ENCODE data around the gene NECAB2. TPM values are rescaled to one million over a fixed set of nuclear protein-coding genes. Genes with fewer than 3 reads are reported as not detected.

The NECAB2 gene
- total RNA-seq, 1 donor from 2014 or later: 4.6 TPM

DNA sequence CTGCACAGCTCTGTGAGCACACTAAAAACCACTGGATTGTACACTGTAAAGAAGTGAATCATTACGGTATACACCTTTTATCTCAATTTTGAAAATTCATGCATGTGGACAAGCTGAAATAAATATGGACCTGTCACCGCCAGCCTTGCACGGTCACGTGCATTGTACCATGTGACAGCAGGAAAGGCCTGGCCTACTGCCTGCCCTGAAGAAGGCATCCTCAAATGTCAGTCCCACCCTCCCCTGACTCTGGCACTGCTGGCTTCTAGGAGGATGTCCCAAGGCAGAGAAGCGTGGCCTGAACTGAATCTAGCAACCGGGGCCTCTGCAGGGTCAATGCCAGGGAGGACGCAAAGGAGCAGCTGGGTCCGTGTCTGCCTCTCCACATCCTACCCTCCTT is 39.9 kb downstream of the NECAB2 start:
- peaks cover 19% of the 10 kb centered on the region for H3K27me3 Mint-ChIP-seq
- no peaks in the 10 kb centered on the region for H3K36me3 Mint-ChIP-seq (ENCODE audit: insufficient read depth)
- no peak for DNase-seq (ENCODE audit: low spot score, unreplicated experiment)
- H3K9me3 Mint-ChIP-seq (ENCODE audit: low read depth): no peaks in the 10 kb centered on the region
- no peak overlapping the region for H3K4me3 Mint-ChIP-seq (ENCODE audit: low read depth)
- no peak overlapping the region for H3K27ac Mint-ChIP-seq
- no peaks in the 10 kb centered on the region for H3K4me1 Mint-ChIP-seq (ENCODE audit: low read depth)
- TF ChIP-seq, protein P1, sequence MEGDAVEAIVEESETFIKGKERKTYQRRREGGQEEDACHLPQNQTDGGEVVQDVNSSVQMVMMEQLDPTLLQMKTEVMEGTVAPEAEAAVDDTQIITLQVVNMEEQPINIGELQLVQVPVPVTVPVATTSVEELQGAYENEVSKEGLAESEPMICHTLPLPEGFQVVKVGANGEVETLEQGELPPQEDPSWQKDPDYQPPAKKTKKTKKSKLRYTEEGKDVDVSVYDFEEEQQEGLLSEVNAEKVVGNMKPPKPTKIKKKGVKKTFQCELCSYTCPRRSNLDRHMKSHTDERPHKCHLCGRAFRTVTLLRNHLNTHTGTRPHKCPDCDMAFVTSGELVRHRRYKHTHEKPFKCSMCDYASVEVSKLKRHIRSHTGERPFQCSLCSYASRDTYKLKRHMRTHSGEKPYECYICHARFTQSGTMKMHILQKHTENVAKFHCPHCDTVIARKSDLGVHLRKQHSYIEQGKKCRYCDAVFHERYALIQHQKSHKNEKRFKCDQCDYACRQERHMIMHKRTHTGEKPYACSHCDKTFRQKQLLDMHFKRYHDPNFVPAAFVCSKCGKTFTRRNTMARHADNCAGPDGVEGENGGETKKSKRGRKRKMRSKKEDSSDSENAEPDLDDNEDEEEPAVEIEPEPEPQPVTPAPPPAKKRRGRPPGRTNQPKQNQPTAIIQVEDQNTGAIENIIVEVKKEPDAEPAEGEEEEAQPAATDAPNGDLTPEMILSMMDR (IDR thresholded peaks at IDR 0.05; ENCODE audit: unreplicated experiment): no peak

DNA sequence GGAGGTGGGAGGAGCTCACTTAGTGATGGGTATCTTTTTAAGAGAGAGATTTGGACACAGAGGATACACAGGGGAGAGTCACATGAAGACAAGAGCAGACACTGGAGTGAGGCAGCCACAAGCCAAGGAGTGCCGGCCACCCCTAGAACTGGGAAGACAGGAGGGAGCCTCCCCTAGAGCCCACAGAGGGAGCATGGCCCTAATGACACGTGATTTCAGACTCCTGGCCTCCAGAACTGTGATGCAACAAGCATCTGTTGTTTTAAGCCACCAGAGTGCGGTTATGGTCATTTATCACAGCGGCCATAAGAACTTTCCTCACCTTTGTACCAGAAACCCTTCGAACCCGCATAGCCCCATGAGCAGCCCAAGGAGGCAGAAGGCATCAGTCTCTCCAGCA is 41.2 kb downstream of the NECAB2 start:
- no peak for DNase-seq (ENCODE audit: low spot score, unreplicated experiment)

DNA sequence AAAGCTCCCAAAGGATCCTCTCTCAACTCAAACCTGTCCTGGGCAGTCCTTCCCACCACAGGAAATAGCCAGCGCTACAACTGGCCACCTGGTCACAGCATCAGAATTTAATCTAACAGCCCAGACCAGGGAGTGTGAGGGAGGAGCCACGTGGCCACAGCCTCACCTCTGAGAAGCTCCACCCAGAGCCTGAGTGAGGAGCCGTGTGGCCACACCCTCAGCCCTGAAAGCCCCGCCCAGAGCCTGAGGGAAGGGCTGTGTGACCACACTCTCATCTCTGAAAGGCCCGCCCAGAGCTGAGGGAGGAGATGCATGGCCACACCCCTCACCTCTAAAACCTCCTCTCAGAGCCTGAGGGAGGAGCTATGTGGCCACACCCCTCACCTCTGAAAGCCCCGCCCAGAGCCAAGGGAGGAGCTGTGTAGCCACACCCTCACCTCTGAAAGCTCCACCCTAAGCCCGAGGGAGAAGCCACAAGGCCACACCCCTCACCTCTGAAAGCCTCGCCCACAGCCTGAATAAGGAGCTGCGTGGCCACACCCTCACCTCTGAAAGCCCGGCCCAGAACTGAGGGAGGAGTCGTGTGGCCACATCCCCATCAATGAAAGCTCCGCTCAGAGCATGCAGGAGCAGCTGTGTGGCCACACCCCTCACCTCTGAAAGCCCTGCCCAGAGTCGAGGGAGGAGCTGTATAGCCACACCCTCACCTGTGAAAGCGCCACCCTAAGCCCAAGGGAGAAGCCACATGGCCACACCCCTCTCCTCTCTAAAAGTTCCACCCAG is 45.9 kb downstream of the NECAB2 start:
- Mint-ChIP-seq H3K4me3 (ENCODE audit: low read depth) (no peak overlapping the region), H3K27me3 (peaks cover 3% of the 10 kb centered on the region), H3K9me3 (ENCODE audit: low read depth) (peaks cover 5% of the 10 kb centered on the region), H3K27ac (no peak overlapping the region), H3K4me1 (ENCODE audit: low read depth) (no peaks in the 10 kb centered on the region), H3K36me3 (ENCODE audit: insufficient read depth) (no peaks in the 10 kb centered on the region)
- TF ChIP-seq, protein P1 (IDR thresholded peaks at IDR 0.05; ENCODE audit: unreplicated experiment): no peak
- DNase-seq (ENCODE audit: low spot score, unreplicated experiment): peak; percentile 48

More for the DNA sequence above, 41.2 kb downstream of the NECAB2 start:
- no peaks in the 10 kb centered on the region for H3K4me1 Mint-ChIP-seq (ENCODE audit: low read depth)
- H3K4me3 Mint-ChIP-seq (ENCODE audit: low read depth): no peak overlapping the region
- H3K27me3 Mint-ChIP-seq: peaks cover 19% of the 10 kb centered on the region
- TF ChIP-seq, protein P1 (IDR thresholded peaks at IDR 0.05; ENCODE audit: unreplicated experiment): no peak
- H3K36me3 Mint-ChIP-seq (ENCODE audit: insufficient read depth): no peaks in the 10 kb centered on the region
- no peak overlapping the region for H3K27ac Mint-ChIP-seq
- no peaks in the 10 kb centered on the region for H3K9me3 Mint-ChIP-seq (ENCODE audit: low read depth)

DNA sequence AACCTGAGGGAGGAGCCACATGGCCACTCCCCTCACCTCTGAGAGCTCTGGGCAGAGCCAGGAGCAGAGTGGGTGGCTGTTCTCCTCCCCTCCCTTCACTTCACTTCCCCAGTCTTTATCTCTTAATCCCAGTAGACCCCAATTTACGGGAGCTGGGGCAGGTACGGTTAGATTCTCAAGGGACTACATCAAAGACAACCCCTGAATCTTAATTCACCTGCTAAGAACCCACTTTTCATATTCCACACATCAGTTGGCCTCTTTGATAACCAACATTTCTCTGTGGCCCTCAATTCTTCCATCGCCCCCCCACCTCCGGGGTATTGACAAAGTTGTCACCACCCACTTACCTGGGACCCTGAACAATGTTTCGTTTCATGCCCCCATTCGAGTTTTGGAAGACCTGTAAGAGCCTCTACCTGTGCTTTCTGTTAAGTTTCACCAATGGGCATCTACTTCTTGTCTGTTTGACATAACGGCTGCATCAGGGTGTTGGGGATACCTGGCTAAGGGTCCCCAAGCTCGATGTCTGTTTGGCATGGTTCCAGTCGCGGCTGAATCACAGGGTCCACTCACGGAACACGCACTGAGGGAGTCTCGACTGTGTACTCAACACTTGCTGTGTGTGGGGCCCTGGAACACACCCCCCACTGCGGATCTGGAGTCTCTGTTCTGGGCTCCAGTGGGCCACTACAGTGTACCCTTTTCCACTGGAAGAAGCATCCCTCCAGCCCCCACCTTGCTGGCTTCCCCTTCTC is 46.7 kb downstream of the NECAB2 start:
- no peak for DNase-seq (ENCODE audit: low spot score, unreplicated experiment)
- Mint-ChIP-seq H3K4me3 (ENCODE audit: low read depth) (no peak overlapping the region), H3K27me3 (peaks cover 5% of the 10 kb centered on the region), H3K27ac (no peak overlapping the region), H3K9me3 (ENCODE audit: low read depth) (peaks cover 11% of the 10 kb centered on the region), H3K36me3 (ENCODE audit: insufficient read depth) (peaks cover 4% of the 10 kb centered on the region), H3K4me1 (ENCODE audit: low read depth) (no peaks in the 10 kb centered on the region)
- TF ChIP-seq, protein P1 (IDR thresholded peaks at IDR 0.05; ENCODE audit: unreplicated experiment): no peak

DNA sequence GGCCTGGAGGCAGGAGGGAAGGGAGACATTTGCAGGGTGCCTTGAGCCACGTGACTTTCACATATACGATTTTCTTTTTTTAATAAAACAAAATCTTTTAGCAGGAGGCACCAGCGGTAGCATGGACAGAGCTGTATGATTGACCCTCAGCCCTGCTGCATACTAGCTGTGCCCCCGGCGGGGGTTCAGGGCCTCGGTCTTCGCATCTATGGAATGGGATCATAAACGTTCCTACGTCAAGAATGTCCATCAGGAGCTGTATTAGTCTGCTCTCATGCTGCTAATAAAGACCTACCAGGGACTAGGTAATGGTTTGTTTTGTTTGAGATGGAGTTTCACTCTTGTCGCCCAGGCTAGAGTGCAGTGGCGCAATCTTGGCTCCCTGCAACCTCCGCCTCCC is 47.4 kb downstream of the NECAB2 start:
- DNase-seq (ENCODE audit: low spot score, unreplicated experiment): no peak
- no peak overlapping the region for H3K27ac Mint-ChIP-seq
- peaks cover 11% of the 10 kb centered on the region for H3K9me3 Mint-ChIP-seq (ENCODE audit: low read depth)
- H3K4me1 Mint-ChIP-seq (ENCODE audit: low read depth): no peaks in the 10 kb centered on the region
- TF ChIP-seq, protein P1 (IDR thresholded peaks at IDR 0.05; ENCODE audit: unreplicated experiment): no peak
- H3K27me3 Mint-ChIP-seq: peaks cover 5% of the 10 kb centered on the region
- no peak overlapping the region for H3K4me3 Mint-ChIP-seq (ENCODE audit: low read depth)
- H3K36me3 Mint-ChIP-seq (ENCODE audit: insufficient read depth): peaks cover 4% of the 10 kb centered on the region

Data from progenitor cell of endocrine pancreas (in vitro differentiated cells).